Subcutaneous abdominal adipose tissue (tissue), 5 donors: ENCODE results near the gene LTBP1.

Source experiments
- H3K27ac ChIP-seq: one replicate; pipeline ENCODE4 v1.7.0; 2013; ENCODE audit warnings: low read depth, mild to moderate bottlenecking, inconsistent platforms, low read length, moderate library complexity
- H3K27me3 ChIP-seq, 5 donors: one replicate each; pipeline ENCODE4 v1.7.0; 2013; ENCODE audit warnings: low read length in 5 of 5, inconsistent platforms in 1 of 5; ENCODE audit not compliant: control insufficient read depth in 5 of 5, insufficient read depth in 4 of 5
- H3K36me3 ChIP-seq, 5 donors: one replicate each; pipeline ENCODE4 v1.7.0; 2013; ENCODE audit warnings: low read length in 5 of 5; ENCODE audit not compliant: control insufficient read depth in 5 of 5, insufficient read depth in 5 of 5
- H3K4me1 ChIP-seq, 5 donors: one replicate each; pipeline ENCODE4 v1.7.0; 2013; ENCODE audit warnings: low read length in 5 of 5, mild to moderate bottlenecking in 3 of 5, moderate library complexity in 1 of 5; ENCODE audit not compliant: control insufficient read depth in 5 of 5, insufficient read depth in 5 of 5
- H3K4me3 ChIP-seq, 5 donors: one replicate each; pipeline ENCODE4 v1.7.0; 2013; ENCODE audit warnings: low read length in 5 of 5, low read depth in 1 of 5
- H3K9ac ChIP-seq, 5 donors: one replicate each; pipeline ENCODE4 v1.7.0; 2013; ENCODE audit warnings: low read length in 5 of 5, mild to moderate bottlenecking in 4 of 5, moderate library complexity in 3 of 5
- H3K9me3 ChIP-seq, 5 donors: one replicate each; pipeline ENCODE4 v1.7.0; 2013; ENCODE audit warnings: low read length in 5 of 5; ENCODE audit not compliant: control insufficient read depth in 5 of 5
- donor health status: healthy.
- donor health status: healthy.
- donor health status: healthy.
- donor health status: healthy.
- donor health status: healthy.

Gene LTBP1

GRCh38 chr2:32942793-32943485 is 3.8 kb upstream of the LTBP1 start:
- Histone ChIP-seq H3K27me3 (peaks cover 0 to 4% (median 0%) of the 10 kb centered on the region in 5 donors), H3K4me3 (no peak overlapping the region), H3K4me1 (peaks cover 0 to 17% (median 9%) of the 10 kb centered on the region in 5 donors), H3K9ac (no peak overlapping the region), H3K36me3 (no peaks in the 10 kb centered on the region), H3K9me3 (no peaks in the 10 kb centered on the region), H3K27ac (no peak overlapping the region)

GRCh38 chr2:32945286-32945685 is 1.5 kb upstream of the LTBP1 start:
- Histone ChIP-seq H3K36me3 (no peaks in the 10 kb centered on the region), H3K9ac (no peak overlapping the region), H3K4me3 (no peak overlapping the region), H3K9me3 (no peaks in the 10 kb centered on the region), H3K4me1 (peaks cover 0 to 18% (median 11%) of the 10 kb centered on the region in 5 donors), H3K27me3 (peaks cover 0 to 6% (median 0%) of the 10 kb centered on the region in 5 donors), H3K27ac (no peak overlapping the region)

DNA sequence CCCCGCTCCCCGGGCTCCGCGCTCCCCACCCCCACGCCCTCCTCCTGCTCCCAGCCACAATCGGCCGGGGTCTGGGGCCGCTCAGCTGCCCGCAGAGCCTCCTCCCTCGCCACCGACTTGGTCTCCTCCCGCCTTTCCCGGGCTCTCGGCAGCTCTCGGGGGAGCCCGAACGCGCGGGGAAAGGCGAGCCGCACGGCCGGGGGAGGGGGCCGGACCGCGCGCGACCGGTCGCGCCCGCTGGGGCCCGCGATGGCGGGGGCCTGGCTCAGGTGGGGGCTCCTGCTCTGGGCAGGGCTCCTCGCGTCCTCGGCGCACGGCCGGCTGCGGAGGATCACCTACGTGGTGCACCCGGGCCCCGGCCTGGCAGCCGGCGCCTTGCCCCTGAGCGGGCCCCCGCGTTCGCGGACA is 327 bp downstream of the LTBP1 start:
- no peaks in the 10 kb centered on the region for H3K9me3 ChIP-seq
- H3K9ac ChIP-seq = no peak overlapping the region
- H3K4me3 ChIP-seq = peak overlapping the region in 4 of 5 donors; percentile 72 to 83 (median 75)
- peak overlapping the region; percentile 35 for H3K27ac ChIP-seq
- peaks cover 0 to 18% (median 11%) of the 10 kb centered on the region in 5 donors for H3K4me1 ChIP-seq
- H3K27me3 ChIP-seq = peaks cover 0 to 6% (median 0%) of the 10 kb centered on the region in 5 donors
- no peaks in the 10 kb centered on the region for H3K36me3 ChIP-seq

GRCh38 chr2:32947484-32948143 is 861 bp downstream of the LTBP1 start:
- H3K4me1 ChIP-seq = peaks cover 0 to 18% (median 11%) of the 10 kb centered on the region in 5 donors
- no peaks in the 10 kb centered on the region for H3K36me3 ChIP-seq
- peak overlapping the region in 4 of 5 donors; percentile 72 to 83 (median 75) for H3K4me3 ChIP-seq
- H3K27ac ChIP-seq = no peak overlapping the region
- no peaks in the 10 kb centered on the region for H3K9me3 ChIP-seq
- peaks cover 0 to 6% (median 0%) of the 10 kb centered on the region in 5 donors for H3K27me3 ChIP-seq
- H3K9ac ChIP-seq = no peak overlapping the region

- peak overlapping the region in 4 of 5 donors; percentile 72 to 83 (median 75) for H3K4me3 ChIP-seq
- H3K27ac ChIP-seq = no peak overlapping the region
- H3K9ac ChIP-seq = no peak overlapping the region
- no peaks in the 10 kb centered on the region for H3K9me3 ChIP-seq
- no peaks in the 10 kb centered on the region for H3K36me3 ChIP-seq
- peaks cover 0 to 18% (median 11%) of the 10 kb centered on the region in 5 donors for H3K4me1 ChIP-seq
- peaks cover 0 to 6% (median 0%) of the 10 kb centered on the region in 5 donors for H3K27me3 ChIP-seq
Observed at GRCh38 chr2:32948266-32948665, 1.5 kb downstream of the LTBP1 start.

DNA sequence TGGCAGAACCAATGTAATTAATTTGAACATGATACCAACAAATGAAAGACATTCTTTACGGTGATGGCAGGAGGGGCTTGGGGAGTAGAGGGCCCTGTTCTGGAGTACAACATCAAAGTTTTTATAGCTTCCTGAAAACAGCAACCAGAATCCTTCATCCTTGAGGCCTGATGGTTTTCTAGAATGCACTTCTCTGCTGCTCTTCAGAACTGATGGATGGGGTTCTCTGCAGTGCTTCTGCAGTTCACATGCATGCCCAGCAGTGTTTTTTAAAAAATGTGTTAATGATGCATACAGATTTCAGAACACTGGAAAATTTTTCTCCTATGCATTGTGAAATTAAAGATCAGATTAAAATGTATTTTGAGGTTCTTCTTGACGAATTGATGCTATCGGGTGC is 2.5 kb downstream of the LTBP1 start:
- Histone ChIP-seq H3K9ac (no peak overlapping the region), H3K4me1 (peaks cover 0 to 18% (median 11%) of the 10 kb centered on the region in 5 donors), H3K9me3 (no peaks in the 10 kb centered on the region), H3K27me3 (peaks cover 0 to 6% (median 0%) of the 10 kb centered on the region in 5 donors), H3K27ac (no peak overlapping the region), H3K4me3 (no peak overlapping the region), H3K36me3 (no peaks in the 10 kb centered on the region)

DNA sequence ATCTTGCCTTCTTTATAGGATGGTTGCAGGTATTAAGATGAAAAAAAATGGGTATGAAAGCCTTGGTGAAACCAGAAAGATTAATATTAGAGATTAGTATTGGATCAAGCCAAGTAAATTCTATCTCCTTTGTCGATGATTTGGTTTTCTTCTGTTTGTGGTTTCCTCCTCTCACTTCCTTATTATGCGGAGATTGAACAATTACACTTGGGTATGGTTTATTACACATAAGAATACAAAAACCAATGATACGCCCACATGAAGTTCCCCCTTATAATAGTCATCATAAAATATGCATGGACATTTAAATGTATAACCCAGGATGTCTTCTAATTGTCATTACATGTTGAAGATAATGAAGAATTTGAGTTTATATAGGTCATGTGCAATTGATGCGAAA is 4.9 kb downstream of the LTBP1 start:
- peaks cover 0 to 11% (median 6%) of the 10 kb centered on the region in 5 donors for H3K4me1 ChIP-seq
- peaks cover 0 to 6% (median 0%) of the 10 kb centered on the region in 5 donors for H3K27me3 ChIP-seq
- no peak overlapping the region for H3K27ac ChIP-seq

DNA sequence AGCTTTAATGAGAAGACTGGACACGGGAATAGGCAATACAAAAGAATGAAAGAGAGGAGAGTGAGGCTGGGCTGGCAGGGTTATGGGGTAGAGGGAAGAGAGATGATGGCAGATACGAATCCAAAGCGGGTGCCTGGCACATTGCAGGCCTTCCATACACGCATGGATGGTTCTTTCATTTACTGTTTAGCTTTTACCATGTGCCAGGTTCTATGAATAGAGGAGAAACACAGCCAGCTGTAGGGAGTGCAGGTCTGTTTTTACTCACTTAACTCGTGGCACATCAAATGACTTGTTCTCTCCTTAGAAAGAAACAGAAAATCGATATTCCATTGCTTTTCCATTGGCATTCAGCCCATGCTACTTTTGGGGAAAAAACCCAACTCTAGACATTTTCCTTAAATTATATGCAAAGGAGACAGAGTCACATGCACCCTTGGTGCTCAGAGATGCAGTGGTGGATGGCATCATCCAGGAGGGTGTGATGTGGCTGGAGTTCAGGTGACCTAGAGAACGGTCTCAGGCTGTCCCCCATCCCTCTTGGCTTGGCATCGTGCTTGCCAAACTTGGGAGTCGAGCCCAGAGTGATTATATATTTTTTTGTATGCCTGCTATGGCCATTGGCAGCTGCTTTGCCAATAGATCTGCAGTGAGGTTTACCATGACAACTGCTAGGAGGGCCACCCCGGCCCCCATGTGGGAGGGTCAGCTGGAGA is 6.2 kb downstream of the LTBP1 start:
- no peak overlapping the region for H3K4me3 ChIP-seq
- H3K27ac ChIP-seq = no peak overlapping the region
- no peaks in the 10 kb centered on the region for H3K36me3 ChIP-seq
- peaks cover 0 to 4% (median 2%) of the 10 kb centered on the region in 5 donors for H3K4me1 ChIP-seq
- H3K9me3 ChIP-seq = no peaks in the 10 kb centered on the region
- no peak overlapping the region for H3K9ac ChIP-seq
- H3K27me3 ChIP-seq = peaks cover 0 to 4% (median 0%) of the 10 kb centered on the region in 5 donors

More for the DNA sequence above, 4.9 kb downstream of the LTBP1 start:
- H3K9ac ChIP-seq = no peak overlapping the region
- no peaks in the 10 kb centered on the region for H3K9me3 ChIP-seq
- H3K4me3 ChIP-seq = no peak overlapping the region
- H3K36me3 ChIP-seq = no peaks in the 10 kb centered on the region

GRCh38 chr2:32954206-32954605 is 7.5 kb downstream of the LTBP1 start:
- Histone ChIP-seq H3K27me3 (no peaks in the 10 kb centered on the region), H3K4me3 (no peak overlapping the region), H3K27ac (no peak overlapping the region), H3K9ac (no peak overlapping the region), H3K4me1 (no peaks in the 10 kb centered on the region), H3K36me3 (no peaks in the 10 kb centered on the region), H3K9me3 (no peaks in the 10 kb centered on the region)

GRCh38 chr2:32958821-32959220 is 12.1 kb downstream of the LTBP1 start:
- H3K4me1 ChIP-seq = no peaks in the 10 kb centered on the region
- no peak overlapping the region for H3K27ac ChIP-seq
- H3K9me3 ChIP-seq = no peaks in the 10 kb centered on the region
- no peak overlapping the region for H3K9ac ChIP-seq
- no peaks in the 10 kb centered on the region for H3K27me3 ChIP-seq
- no peaks in the 10 kb centered on the region for H3K36me3 ChIP-seq
- H3K4me3 ChIP-seq = no peak overlapping the region
